ENCODE measurements around the gene ESPNL.
A peak's percentile ranks its signal among the peaks of the same experiment; 100 is the strongest.

Gene ESPNL

GRCh38 chr2:238101891-238102841 lies 2.0 kb downstream of the ESPNL start:
- ATAC-seq (no peak), DNase-seq (no peak)
- Mint-ChIP-seq H3K27me3 (no peaks in the 10 kb centered on the region), H3K9me3 (no peaks in the 10 kb centered on the region), H3K4me1 (peaks cover 19% of the 10 kb centered on the region), H3K4me3 (no peak overlapping the region), H3K27ac (peak overlapping the region in 1 of 2 donors; percentile 53)

DNA sequence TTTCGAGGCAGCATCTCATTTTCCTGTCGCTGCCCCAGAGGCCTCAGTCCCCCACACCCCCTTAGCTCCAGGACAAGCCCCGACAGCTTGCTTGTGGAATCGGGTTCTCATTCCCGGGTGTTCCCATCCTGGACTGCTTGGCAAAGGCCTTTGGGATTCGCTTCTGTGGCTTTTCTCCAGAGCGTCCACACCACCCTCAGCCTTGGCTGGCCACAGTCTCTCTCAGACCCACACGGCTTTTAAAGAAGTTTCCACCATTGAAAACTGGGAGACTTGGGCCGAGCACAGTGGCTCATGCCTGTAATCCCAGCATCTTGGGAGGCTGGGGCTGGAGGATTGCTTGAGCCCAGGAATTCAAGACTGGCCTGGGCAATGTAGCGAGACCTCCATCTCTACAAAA lies 2.7 kb downstream of the ESPNL start:
- peak overlapping the region in 1 of 2 donors; percentile 48 for H3K27ac Mint-ChIP-seq
- no peak overlapping the region for H3K4me3 Mint-ChIP-seq

DNA sequence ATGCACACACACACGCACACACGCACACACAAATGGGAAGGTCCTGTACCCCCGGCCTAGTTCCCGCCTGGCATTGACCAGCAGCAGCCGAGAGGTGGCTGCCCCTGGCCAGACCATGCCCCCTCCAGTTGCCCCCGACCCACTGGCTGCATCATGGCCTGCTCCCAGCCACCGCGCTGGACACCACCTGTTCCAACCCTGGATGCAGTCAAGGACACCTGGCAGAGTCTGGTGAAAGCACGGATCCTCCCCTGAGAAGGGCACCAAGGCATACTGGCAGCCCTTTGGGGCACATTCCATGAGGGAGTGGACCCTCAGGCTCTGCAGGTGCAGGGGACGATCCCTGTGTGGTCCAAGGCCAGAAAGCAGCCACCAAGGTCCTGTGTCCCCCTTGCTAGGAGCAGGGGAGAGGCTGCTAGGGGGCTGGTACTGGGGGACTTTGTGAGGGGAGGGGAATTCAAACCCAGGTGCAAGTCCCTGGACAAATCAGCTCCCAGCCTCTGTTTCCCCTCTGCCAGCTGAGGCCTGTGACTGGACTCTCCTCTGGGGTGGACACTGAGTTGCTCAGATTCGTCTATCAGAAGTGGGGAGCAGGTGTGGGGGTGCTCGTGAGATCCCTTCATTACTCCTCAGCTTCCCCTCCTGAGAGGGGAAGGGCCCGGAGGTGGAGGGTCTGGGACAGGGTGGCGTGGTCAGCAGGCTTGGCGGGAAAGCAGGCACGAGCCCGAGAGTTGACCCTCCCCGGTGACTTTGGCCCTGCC lies 3.5 kb downstream of the ESPNL start:
- Mint-ChIP-seq H3K27me3 (no peaks in the 10 kb centered on the region), H3K27ac (no peak overlapping the region), H3K9me3 (no peaks in the 10 kb centered on the region), H3K4me3 (no peak overlapping the region), H3K4me1 (peaks cover 16% of the 10 kb centered on the region)
- ATAC-seq (no peak), DNase-seq (no peak)

More for the DNA sequence above, 2.7 kb downstream of the ESPNL start:
- H3K9me3 Mint-ChIP-seq: no peaks in the 10 kb centered on the region
- DNase-seq: no peak
- H3K4me1 Mint-ChIP-seq: peaks cover 20% of the 10 kb centered on the region
- ATAC-seq: no peak
- no peaks in the 10 kb centered on the region for H3K27me3 Mint-ChIP-seq

DNA sequence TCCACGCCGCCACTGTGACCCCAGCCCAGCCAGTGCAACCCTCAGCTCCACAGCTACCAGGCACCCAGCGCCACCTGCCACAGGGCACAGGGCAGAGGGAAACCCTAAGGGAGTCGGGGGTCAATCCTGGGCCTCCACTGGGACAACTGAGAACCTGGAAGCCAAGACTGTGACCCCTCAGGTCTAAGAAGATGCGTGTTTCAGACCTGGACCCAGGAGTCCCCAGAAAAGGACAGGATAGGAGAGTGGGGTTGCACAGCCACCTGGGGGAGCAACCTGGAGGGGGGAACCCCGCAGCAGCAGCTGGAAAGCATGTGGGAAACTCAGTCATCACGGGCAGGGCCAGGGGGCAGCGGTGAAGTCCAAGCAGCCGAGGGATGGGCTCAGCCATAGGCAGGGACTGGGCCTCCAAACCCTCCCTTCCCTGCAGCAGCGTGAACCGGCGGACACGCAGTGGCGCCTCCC lies 4.1 kb downstream of the ESPNL start:
- Mint-ChIP-seq H3K9me3 (no peaks in the 10 kb centered on the region), H3K27me3 (no peaks in the 10 kb centered on the region), H3K4me1 (peaks cover 16% of the 10 kb centered on the region), H3K27ac (no peak overlapping the region), H3K4me3 (no peak overlapping the region)
- DNase-seq (no peak), ATAC-seq (no peak)

DNA sequence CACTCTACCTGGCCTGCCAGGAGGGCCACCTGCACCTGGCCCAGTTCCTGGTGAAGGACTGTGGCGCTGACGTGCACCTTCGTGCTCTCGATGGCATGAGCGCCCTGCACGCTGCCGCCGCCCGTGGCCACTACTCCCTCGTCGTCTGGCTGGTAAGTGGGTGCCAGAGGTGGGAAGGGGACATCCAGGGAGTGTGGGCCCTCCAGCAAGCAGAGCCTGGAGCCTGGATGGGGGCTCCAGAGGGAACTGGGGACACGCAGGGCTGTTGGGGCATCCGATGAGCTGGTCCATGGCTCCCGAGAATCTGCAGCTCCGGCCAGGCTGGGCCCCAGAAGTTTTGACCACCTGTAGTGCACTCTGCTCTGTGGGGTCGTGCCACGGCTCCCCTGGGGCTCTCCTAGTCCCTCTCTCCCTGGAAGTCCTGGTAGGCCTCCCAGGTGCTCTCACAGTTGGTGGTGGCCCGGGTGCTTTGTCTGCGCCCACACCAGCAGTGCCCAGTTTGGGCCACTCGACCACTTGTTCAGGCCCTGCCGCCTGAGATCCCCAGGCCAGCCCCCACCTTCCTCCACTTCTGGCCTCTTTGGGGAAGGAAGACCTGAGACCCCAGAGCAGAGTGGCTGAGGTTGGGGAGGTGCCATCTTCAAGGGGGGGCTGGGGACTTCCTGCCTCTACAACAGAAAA lies 4.7 kb downstream of the ESPNL start:
- Mint-ChIP-seq H3K4me1 (peaks cover 18% of the 10 kb centered on the region), H3K4me3 (no peak overlapping the region), H3K27me3 (no peaks in the 10 kb centered on the region), H3K9me3 (no peaks in the 10 kb centered on the region), H3K27ac (peak overlapping the region in 1 of 2 donors; percentile 80)
- ATAC-seq (no peak), DNase-seq (no peak)

GRCh38 chr2:238105506-238106338 lies 5.6 kb downstream of the ESPNL start:
- Mint-ChIP-seq H3K27me3 (no peaks in the 10 kb centered on the region), H3K4me1 (peaks cover 18% of the 10 kb centered on the region), H3K9me3 (no peaks in the 10 kb centered on the region), H3K27ac (peak overlapping the region in 1 of 2 donors; percentile 63), H3K4me3 (no peak overlapping the region)
- DNase-seq (no peak), ATAC-seq (no peak)

GRCh38 chr2:238106339-238106697 lies 6.2 kb downstream of the ESPNL start:
- ATAC-seq: no peak
- no peak overlapping the region for H3K27ac Mint-ChIP-seq
- H3K9me3 Mint-ChIP-seq: peaks cover 2 to 3% of the 10 kb centered on the region in 2 donors
- no peaks in the 10 kb centered on the region for H3K27me3 Mint-ChIP-seq
- H3K4me1 Mint-ChIP-seq: peaks cover 18% of the 10 kb centered on the region
- H3K4me3 Mint-ChIP-seq: no peak overlapping the region
- DNase-seq: no peak

DNA sequence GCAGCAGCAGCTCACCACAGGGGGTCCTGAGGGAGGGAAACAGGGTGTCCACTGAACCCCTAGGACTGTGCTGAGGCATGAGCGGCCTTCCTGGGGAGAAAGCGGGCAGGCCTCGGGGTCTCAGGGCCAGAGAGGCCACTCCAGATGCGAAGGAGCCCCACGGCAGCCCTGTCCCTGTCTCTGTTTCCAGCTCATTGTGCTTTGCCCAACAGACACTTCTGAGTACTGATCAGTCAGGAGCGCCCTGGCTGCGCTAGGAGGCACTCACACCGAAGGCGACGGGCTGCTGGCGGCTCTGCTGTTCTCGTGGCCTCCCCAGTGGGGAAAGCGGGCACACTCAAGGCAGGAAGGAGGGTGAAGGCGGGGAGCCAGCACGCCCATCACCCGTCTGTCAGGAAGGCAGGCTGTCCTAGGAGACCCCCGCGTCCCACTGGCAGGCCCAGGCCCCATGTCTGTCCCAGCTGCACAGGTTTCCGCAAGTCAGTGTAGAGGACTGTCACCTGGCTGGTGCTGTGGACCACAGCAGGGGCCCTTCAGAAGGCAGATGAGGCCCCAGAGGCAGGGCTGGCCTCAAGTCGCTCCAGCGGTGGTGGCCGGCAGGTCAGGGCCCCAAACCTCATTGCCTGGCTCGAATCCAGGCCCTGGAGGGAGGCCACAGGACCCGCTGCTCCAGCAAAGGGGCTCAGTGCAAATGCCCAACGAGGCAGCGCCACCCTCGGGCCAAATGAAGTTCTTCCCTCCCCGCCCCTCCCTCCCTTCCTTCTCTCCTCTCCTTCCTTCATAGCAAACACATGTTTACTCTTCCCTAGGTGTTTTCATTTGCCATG lies 6.8 kb downstream of the ESPNL start:
- H3K4me3 Mint-ChIP-seq: no peak overlapping the region
- H3K9me3 Mint-ChIP-seq: peaks cover 4 to 7% of the 10 kb centered on the region in 2 donors
- peak overlapping the region in 1 of 2 donors; percentile 90 for H3K27ac Mint-ChIP-seq
- DNase-seq (no peak), ATAC-seq (no peak)
- peaks cover 18% of the 10 kb centered on the region for H3K4me1 Mint-ChIP-seq
- H3K27me3 Mint-ChIP-seq: no peaks in the 10 kb centered on the region

- H3K4me1 Mint-ChIP-seq: peaks cover 18% of the 10 kb centered on the region
- no peak for ATAC-seq
- no peaks in the 10 kb centered on the region for H3K27me3 Mint-ChIP-seq
- H3K4me3 Mint-ChIP-seq: no peak overlapping the region
- H3K27ac Mint-ChIP-seq: peak overlapping the region in 1 of 2 donors; percentile 90
- no peak for DNase-seq
- H3K9me3 Mint-ChIP-seq: peaks cover 12 to 16% of the 10 kb centered on the region in 2 donors
Observed at GRCh38 chr2:238107525-238108422, 7.6 kb downstream of the ESPNL start.

- Mint-ChIP-seq H3K27me3 (no peaks in the 10 kb centered on the region), H3K4me3 (no peak overlapping the region), H3K4me1 (peaks cover 18% of the 10 kb centered on the region), H3K9me3 (peaks cover 16 to 24% of the 10 kb centered on the region in 2 donors), H3K27ac (no peak overlapping the region)
- DNase-seq: no peak
- ATAC-seq: peak; percentile 62
Observed at GRCh38 chr2:238108423-238109183, 8.5 kb downstream of the ESPNL start.

- DNase-seq: no peak
- Mint-ChIP-seq H3K4me1 (peaks cover 10% of the 10 kb centered on the region), H3K4me3 (no peak overlapping the region), H3K27ac (no peak overlapping the region), H3K27me3 (peaks cover 8% of the 10 kb centered on the region), H3K9me3 (peaks cover 16 to 32% of the 10 kb centered on the region in 2 donors)
- no peak for ATAC-seq
Observed at GRCh38 chr2:238113611-238114010, 13.5 kb downstream of the ESPNL start.

DNA sequence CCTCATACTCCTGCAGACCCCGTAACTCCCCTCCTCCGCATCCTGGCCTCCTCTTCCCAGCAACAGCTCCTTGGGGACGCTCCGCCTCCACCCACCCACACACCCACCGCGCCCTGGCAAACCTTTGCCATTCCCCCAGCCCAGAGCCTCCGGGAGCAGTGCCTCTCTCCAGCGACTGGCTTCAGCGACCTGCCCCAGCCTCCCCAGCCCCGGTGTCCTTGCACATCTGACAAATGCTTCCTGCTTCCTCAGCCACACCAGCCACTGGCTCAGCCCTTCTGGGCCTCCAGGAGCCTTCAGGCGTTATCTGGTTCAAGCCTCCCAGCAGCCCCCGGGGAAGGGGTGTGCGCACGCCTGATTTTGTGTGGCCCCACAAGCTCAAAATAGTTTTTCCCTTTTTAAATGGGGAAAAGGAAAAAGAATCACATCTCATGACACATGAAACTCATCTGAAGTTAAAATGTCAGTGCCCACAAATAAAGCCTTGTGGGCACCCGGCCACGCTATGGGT lies 14.2 kb downstream of the ESPNL start:
- ATAC-seq (no peak), DNase-seq (no peak)
- H3K4me3 Mint-ChIP-seq: no peak overlapping the region
- H3K27ac Mint-ChIP-seq: no peak overlapping the region
- H3K27me3 Mint-ChIP-seq: peaks cover 8% of the 10 kb centered on the region
- H3K4me1 Mint-ChIP-seq: peaks cover 2% of the 10 kb centered on the region
- H3K9me3 Mint-ChIP-seq: peaks cover 16 to 32% of the 10 kb centered on the region in 2 donors
